GM12891 (cell line): ENCODE data around the gene CMSS1.

ENCODE experiments used
- DNase-seq: peaks from one replicate; pipeline ENCODE4 v3.0.0; 2011; ENCODE audit warnings: low spot score; ENCODE audit not compliant: insufficient read length
- FAIRE-seq: peaks from 2 replicates; lab custom pipeline; 2011; peaks lifted over from hg19 to GRCh38; lab: Jason Lieb, UNC
- PAX5 ChIP-seq: IDR thresholded peaks from 2 replicates; pipeline ENCODE4 v1.6.1; 2011; ENCODE audit warnings: low read length, moderate library complexity, mild to moderate bottlenecking; ENCODE audit not compliant: insufficient read depth, severe bottlenecking
- POLR2A ChIP-seq: IDR thresholded peaks from 2 replicates; pipeline ENCODE4 v1.6.1; 2011; ENCODE audit warnings: low read depth, low read length, control low read depth
- POLR2AphosphoS5 ChIP-seq: IDR thresholded peaks from 2 replicates; pipeline ENCODE4 v1.6.1; 2011; ENCODE audit warnings: low read depth, low read length, control low read depth
- POU2F2 ChIP-seq: IDR thresholded peaks from 2 replicates; pipeline ENCODE4 v1.6.1; 2011; ENCODE audit warnings: low read depth, mild to moderate bottlenecking, control low read depth, low read length, moderate library complexity
- SPI1 ChIP-seq: IDR thresholded peaks from 2 replicates; pipeline ENCODE4 v1.6.1; 2011; ENCODE audit warnings: low read depth, low read length, control low read depth
- TAF1 ChIP-seq: IDR thresholded peaks from 2 replicates; pipeline ENCODE4 v1.6.1; 2011; ENCODE audit warnings: low read depth, low read length, control low read depth

CMSS1 gene

DNA sequence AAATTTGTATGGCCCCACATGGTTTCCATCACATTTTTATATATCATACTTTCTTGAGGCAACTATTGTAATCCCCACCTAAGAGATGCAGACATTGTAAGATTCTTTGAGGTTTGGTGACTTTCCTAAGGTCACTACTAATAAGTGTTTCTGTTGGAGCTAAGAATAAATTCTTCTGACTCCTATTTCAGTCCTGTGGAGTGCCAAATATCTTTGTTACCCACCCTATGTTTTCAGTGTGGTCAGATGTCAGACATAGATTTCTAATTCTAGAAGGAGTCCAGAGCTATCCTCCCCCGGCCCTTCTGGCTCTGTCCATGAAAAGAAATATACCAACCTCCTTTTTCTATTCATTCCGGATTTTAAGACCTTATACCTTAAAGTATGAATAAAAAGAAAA, 342.9 kb downstream of the CMSS1 start:
- DNase-seq, result no peak
- no peak for TF ChIP-seq TAF1
- TF ChIP-seq SPI1, result no peak
- no peak for TF ChIP-seq POU2F2
- TF ChIP-seq PAX5, result no peak
- no peak for TF ChIP-seq POLR2A
- TF ChIP-seq POLR2AphosphoS5, result no peak
- FAIRE-seq, result no peak

- no peak for FAIRE-seq
- TF ChIP-seq SPI1 (no peak), TAF1 (no peak), POU2F2 (no peak), POLR2AphosphoS5 (no peak), PAX5 (no peak), POLR2A (no peak)
- DNase-seq, result no peak
Measured at GRCh38 chr3:100163787-100164186, 346.1 kb downstream of the CMSS1 start.

- TF ChIP-seq POLR2AphosphoS5 (no peak), POLR2A (no peak), POU2F2 (no peak), PAX5 (no peak), TAF1 (no peak), SPI1 (no peak)
- no peak for FAIRE-seq
- no peak for DNase-seq
Measured at GRCh38 chr3:100164743-100165142, 347.1 kb downstream of the CMSS1 start.

- DNase-seq, result no peak
- TF ChIP-seq POLR2AphosphoS5 (no peak), POU2F2 (no peak), PAX5 (no peak), TAF1 (no peak), SPI1 (no peak)
- no peak for FAIRE-seq
Measured at GRCh38 chr3:100165926-100166550, 348.4 kb downstream of the CMSS1 start.

DNA sequence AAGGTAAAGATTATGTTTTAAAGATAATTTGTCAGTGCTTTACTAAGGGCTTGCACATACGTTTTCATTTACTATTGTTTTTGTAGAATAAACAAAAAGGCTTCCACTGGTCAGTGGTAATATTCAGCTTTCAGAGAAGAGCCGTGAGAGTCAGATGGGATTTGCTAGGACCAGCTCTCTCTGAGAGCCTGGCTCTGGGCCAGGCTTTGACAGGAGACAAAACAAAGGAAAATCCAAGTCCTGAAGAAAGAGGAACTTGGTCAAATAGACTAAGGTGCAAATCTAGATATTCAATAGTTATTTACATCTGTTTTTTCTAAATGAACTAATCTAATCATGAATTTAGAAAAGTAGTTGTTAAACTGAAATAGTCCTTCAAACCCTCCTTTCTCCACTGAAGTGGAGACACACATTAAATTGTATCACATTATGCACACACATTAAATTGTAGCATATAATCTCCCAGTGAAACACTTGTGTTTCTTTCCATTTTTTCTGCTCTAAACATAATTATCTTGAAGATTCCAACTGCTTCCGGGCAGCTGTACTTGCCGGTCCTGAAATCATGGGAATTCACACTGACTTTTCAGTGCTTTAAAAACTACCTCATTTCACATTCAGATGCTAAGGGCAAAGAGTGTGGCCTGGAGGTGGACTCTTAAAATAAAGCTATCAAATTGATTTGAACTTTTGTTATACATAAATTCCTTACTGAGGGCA, 351.7 kb downstream of the CMSS1 start:
- TF ChIP-seq SPI1 (no peak), PAX5 (no peak), POU2F2 (no peak), POLR2A (no peak), TAF1 (no peak), POLR2AphosphoS5 (no peak)

DNA sequence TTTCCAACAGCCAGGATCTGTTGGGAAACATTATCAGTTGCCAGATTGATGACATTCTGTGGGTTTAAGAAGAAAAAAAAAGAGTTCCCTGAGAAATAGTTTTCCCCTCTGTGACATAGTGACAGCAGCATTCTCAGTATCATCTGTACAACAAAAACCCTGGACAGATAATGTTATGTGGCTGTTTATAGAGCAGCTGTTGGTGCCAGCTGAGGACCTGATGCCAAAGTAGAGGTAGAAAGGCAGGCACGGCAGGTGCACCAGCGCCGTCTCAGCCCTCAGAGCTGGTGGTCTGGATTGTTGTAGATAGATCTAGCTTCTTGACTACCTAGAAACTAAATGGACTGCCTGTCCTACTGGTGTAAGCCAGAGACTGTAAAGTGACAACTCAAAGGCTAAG, 352.8 kb downstream of the CMSS1 start:
- TF ChIP-seq POLR2AphosphoS5 (no peak), TAF1 (no peak), POU2F2 (no peak), POLR2A (no peak), SPI1 (no peak)
- no peak for DNase-seq
- FAIRE-seq, result no peak

More for the DNA sequence above, 351.7 kb downstream of the CMSS1 start:
- FAIRE-seq (no peak), DNase-seq (no peak)

GRCh38 chr3:100171211-100171914, 353.7 kb downstream of the CMSS1 start:
- no peak for FAIRE-seq
- no peak for DNase-seq

GRCh38 chr3:100173961-100174360, 356.3 kb downstream of the CMSS1 start:
- FAIRE-seq (no peak), DNase-seq (no peak)
- TF ChIP-seq POU2F2 (no peak), TAF1 (no peak), POLR2AphosphoS5 (no peak), PAX5 (no peak), SPI1 (no peak), POLR2A (no peak)

More at GRCh38 chr3:100171211-100171914, 353.7 kb downstream of the CMSS1 start:
- no peak for TF ChIP-seq POU2F2
- TF ChIP-seq TAF1, result no peak
- no peak for TF ChIP-seq POLR2AphosphoS5
- no peak for TF ChIP-seq SPI1
- no peak for TF ChIP-seq POLR2A
- no peak for TF ChIP-seq PAX5

DNA sequence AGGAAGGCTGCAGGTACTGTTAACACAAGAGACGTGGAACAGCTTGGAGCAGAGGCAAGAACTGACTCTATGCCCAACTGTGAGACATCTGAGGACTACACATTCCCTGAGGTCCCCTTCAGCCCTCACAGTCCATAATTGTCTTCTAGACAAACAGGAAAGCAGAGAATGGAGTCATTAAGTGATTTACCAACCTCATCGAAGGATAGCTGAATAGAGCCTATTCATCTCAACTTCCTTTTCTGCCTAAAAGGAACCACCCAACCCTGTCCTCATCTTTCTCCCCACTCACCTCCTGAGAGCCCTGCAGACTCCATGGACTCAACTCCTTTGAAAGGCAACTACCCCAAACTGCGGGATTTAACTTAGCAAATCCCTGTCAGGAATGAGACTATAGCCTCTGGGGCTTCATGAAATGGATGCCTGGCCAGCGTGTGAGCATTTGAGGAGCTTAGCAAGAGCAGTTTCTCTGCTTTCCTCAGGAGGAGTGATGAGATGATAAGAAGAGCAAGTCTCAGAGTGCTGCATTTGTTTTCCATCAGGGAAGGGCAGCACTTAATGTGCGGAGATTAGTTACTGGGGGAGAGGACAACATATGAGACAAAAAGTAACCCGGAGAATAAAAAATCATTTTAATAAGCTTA, 358.1 kb downstream of the CMSS1 start:
- no peak for FAIRE-seq
- no peak for TF ChIP-seq PAX5
- no peak for TF ChIP-seq POLR2AphosphoS5
- no peak for TF ChIP-seq SPI1
- no peak for TF ChIP-seq TAF1
- no peak for TF ChIP-seq POLR2A
- no peak for TF ChIP-seq POU2F2
- DNase-seq, result no peak
